RKO (cell line): Measurements from ENCODE around the gene LENG9.
"Not testable (repeated sequence)": the region's sequence is repeated elsewhere in the genome, so short reads cannot be mapped to it uniquely, and the experiment has no call there.

Source experiments
- DNase-seq: peaks from one replicate; pipeline ENCODE4 v3.0.0-alpha.2; 2016; ENCODE audit warnings: low spot score

The LENG9 gene

DNA sequence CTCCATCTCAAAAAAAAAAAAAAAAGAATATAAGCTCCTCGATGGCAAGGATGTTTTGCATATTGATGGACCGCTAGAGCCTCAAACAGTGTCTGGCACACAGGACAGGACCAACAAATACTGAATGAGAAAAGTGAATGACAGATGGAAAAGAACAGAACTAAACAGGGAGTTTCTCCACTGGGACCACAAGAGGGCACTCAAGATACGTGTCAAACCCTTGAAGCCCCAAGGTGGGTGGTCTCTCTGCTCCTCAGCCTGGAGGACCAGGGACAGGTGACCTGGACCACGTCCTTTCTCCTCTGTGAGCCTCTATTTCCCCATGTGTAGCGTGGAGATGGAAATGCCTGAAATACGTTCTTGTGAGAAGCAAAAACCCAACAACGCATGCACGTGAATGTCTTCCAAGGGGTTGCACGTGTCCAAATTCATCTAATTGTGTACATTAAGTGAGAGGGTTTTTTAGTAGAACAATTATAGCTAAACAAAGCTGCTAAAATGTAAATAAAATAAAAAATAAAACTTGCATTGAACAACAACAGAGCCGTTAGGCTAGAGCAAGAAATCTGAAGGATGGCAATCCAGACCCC, 15.2 kb upstream of the LENG9 start:
- peak; percentile 56 for DNase-seq

GRCh38 chr19:54477650-54478049, 14.1 kb upstream of the LENG9 start:
- DNase-seq = no peak

DNA sequence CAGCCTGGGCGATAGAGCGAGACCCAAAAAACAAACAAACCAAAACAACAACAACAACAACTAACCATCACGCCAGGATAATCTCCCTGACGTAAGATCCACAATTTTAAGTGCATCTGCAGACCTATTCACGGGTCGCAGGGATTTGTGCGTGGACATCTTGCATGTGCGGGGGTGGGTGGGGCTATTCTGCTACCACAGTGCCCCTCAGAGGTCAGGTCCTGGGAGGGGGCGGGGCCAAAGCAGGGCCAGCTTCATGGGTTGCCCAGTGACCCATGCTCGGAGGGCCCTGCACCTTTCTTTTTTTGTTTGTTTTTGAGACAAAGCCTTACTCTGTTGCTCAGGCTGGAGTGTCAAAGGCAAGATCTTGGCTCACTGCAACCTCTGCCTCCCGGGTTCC, 12.1 kb upstream of the LENG9 start:
- DNase-seq = no peak

DNA sequence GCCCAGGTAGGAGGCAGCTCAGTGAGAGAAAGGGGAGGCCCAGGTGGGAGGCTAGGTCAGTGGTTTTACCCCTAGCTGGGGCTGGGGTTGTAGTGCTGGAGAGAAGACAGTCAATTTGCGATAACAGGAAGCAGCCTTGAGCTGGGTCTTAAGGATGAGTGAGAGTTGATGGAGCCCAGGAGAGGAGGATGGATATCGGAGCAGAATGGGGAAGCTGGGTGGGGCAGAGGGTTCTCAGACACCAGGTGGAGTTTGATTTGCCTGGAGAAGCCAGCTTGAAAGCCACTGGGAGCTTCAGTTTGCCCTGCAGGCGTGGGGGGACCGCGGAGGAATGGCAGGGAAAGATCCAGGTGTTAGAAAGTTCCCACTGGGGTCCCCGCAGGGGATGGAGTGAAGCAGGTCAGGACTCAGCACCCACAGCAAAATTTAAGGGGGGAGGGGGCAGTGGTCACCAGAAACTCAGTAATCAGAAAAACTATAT, 10.4 kb upstream of the LENG9 start:
- DNase-seq = no peak

- DNase-seq = no peak
These were observed 9.7 kb upstream of the LENG9 start, which contains the start of gene CDC42EP5 for GRCh38 chr19:54473071-54473891. Gene CDC42EP5, minus strand, starts transcription at chr19:54473296. Its CDS starts 7,749 bp downstream, at chr19:54465547.

DNA sequence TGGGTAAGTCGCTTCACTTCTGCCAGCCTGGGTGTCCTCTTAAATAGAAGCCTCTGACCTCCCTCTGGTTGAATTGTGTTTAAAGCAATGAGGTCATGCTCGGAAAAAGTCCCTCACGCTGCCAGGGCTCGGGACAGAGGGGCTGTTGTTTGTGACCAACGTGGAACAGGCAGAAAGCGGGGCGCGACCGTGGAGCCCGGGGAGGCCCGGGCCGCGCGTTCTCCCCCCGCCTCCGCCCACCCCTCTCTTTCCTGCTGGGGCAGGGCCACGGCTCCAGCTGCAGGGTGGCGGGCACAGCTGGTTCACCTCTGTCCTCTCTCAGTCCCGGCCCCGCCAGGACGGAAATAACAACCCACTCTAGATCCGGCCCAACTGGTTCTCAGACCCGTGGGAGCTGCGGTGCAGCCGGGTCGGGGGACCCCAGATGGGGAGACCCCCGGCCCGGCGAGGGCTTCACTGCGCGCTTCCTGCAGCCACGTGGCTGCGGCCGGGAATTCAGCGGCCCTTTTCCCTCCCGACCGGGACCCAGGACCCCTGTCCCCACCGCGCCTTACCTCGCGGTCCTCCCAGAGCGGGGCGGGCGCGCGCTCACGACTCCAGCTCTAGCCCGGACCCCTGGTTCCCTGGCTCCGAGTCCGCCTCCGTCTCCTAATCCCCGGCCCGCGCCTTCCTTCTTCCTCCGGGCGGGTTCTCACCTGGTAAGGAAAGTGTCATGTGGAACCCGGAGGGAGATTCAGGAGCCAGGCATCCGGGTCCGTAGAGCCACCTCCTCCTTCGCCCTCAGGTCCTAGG, 7.6 kb upstream of the LENG9 start:
- peak; percentile 52 for DNase-seq

DNA sequence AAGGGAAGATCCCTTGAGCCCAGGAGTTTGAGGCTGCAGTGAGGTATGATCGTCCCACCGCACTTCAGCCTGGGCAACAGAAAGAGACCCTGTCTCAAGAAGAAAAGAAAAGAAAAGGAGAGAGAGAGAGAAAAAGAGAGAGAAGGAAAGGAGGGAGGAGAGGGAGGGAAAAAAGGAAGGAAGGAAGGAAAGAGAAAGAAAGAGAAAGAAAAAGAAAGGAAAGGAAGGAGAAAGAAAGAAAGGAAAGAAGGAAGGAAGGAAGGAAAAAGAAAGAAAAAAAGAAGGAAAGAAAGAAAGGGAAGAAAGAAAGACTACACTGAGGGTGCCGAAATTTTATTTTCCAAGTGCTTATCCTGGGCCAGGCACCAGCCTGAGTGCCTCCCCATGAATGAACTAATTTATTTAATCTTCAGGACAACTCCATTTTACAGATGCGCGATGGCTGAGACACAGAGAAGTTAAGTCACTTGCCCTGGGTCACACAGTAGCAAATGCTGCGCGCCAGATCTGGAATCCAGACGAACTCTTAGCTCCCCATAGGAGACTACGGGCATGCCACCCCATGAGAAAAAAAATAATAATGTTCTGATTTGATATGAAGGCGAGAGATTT, 6.8 kb upstream of the LENG9 start:
- no peak for DNase-seq

DNA sequence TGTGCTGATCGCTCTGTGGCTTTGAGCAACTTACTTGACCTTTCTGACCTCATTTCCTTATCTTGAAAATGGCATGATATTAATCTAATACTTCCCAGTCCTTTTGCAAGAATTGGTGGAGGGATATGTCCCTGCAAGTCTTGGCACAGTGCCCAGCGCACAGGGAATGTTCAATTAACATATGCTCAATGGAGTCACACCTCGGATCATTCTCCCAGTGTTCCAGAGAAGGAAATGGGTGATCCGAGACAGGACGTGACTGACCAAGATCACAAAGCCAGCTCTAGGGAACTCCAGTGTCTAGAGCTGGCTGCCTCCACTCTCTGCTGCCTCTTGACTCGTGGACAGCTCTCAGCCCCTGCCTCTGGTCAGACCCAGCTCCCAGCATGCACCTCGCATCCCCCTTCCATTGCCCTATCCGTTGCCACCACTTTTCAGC, 5.9 kb upstream of the LENG9 start:
- no peak for DNase-seq

- DNase-seq = not testable (repeated sequence)
These were observed 2.5 kb upstream of the LENG9 start for GRCh38 chr19:54466110-54466480.

DNA sequence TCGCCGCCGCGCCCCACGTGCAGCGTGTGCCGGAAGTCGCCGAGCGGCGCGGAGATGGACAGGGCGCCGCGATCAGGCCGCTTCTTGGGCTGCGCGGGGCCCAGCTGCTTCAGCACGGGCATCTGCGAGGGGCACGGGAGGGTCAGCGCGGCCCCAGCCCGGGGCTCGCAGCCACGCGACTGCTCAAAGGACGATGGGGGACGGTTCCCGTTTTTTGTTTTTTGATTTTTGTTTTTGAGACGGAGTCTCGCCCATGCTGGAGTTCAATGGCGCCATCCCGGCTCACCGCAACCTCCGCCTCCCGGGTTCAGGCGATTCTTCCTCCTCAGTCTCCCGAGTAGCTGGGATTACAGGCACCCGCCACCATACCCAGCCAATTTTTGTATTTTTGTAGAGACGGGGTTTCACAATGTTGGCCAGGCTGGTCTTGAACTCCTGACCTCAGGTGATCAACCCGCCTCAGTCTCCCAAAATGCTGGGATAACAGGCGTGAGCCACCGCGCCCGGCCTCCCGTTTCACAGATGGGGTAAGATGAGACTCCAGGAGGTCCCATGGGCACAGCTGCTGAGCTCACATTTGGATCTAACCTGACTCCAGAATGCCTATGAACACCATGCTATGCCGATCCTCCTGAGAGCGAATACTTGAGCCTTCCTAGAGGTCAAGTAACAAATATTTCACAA, 2.0 kb upstream of the LENG9 start:
- no peak for DNase-seq

- peak; percentile 97 for DNase-seq
These were observed 1.2 kb upstream of the LENG9 start for GRCh38 chr19:54464630-54465425.

DNA sequence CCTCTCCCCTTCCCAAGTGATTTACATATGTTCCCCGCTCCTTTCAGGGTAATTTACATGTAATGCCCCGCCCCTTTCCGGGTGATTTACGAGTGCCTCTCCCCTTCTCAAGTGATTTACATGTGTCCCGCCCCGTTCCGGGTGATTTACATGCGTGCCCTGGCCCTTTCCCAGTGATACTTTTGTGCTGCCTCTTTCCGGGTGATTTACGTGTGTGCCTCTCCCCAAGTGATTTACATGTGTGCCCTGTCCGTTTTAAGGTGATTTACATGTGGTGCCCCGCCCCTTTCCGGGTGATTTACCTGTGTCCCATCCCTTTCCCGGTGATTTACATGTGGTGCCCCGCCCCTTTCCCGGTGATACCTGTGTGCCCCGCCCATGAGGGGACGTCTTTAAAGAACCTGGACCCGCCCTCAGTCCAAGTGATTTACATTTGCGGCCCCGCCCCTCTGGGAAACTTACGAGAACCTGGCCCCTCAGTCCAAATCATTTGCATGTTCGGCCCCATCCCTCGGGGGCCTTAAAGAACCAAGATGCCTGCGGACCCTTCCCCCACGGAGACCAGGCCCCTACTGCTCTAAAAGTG, 559 bp upstream of the LENG9 start:
- peak; percentile 90 for DNase-seq

- peak; percentile 74 for DNase-seq
These were observed 685 bp downstream of the LENG9 start for GRCh38 chr19:54462655-54463530.

- peak; percentile 52 for DNase-seq
These were observed 1.4 kb downstream of the LENG9 start for GRCh38 chr19:54462047-54462654.

- DNase-seq = no peak
These were observed 2.0 kb downstream of the LENG9 start for GRCh38 chr19:54461613-54462012.

DNA sequence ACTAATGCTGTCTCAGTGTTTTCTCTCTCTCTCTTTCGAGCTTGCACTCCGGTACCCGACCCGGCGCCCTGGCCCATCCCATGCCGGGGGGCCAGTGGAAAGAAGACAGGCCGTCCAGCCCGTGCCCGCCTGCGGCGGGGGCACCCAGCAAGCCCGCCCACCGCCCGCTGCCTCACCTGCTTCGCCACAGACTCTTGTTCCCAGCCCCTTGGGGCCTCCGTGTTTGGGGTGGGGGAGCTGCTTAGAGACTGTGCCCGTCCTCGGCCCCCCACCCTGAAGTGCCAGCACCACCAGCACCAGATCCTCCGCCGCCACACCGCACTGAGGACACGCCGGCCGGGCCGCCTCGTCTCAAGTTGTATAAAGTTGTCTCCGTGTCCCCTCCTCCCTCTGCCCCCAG, 2.4 kb downstream of the LENG9 start:
- DNase-seq = no peak

- DNase-seq = no peak
These were observed 3.2 kb downstream of the LENG9 start for GRCh38 chr19:54460230-54461005.
